ENCODE results near the gene NR1D2.
"Not testable (repeated sequence)": the region's sequence is repeated elsewhere in the genome, so short reads cannot be mapped to it uniquely, and the experiment has no call there.

The NR1D2 gene

GRCh38 chr3:23995219-23995618 lies 50.1 kb downstream of the NR1D2 start:
- FAIRE-seq (no peak), DNase-seq (ENCODE audit: extremely low spot score, insufficient read length, low read depth) (no peak)

- FAIRE-seq (no peak), DNase-seq (ENCODE audit: extremely low spot score, insufficient read length, low read depth) (no peak)
These were observed 51.0 kb downstream of the NR1D2 start for GRCh38 chr3:23996095-23996524.

GRCh38 chr3:23999012-23999641 lies 54.0 kb downstream of the NR1D2 start:
- no peak for DNase-seq (ENCODE audit: extremely low spot score, insufficient read length, low read depth)
- peak; percentile 78 for FAIRE-seq

- DNase-seq (ENCODE audit: extremely low spot score, insufficient read length, low read depth): no peak
- FAIRE-seq: no peak
These were observed 57.0 kb downstream of the NR1D2 start for GRCh38 chr3:24002129-24002528.

- FAIRE-seq (no peak), DNase-seq (ENCODE audit: extremely low spot score, insufficient read length, low read depth) (no peak)
These were observed 58.4 kb downstream of the NR1D2 start for GRCh38 chr3:24003466-24003865.

- no peak for DNase-seq (ENCODE audit: extremely low spot score, insufficient read length, low read depth)
- peak; percentile 60 for FAIRE-seq
These were observed 59.3 kb downstream of the NR1D2 start for GRCh38 chr3:24004171-24004938.

GRCh38 chr3:24005669-24006068 lies 60.6 kb downstream of the NR1D2 start:
- DNase-seq (ENCODE audit: extremely low spot score, insufficient read length, low read depth) (no peak), FAIRE-seq (no peak)

GRCh38 chr3:24010834-24011233 lies 65.7 kb downstream of the NR1D2 start:
- DNase-seq (ENCODE audit: extremely low spot score, insufficient read length, low read depth); FAIRE-seq: not testable (repeated sequence)

- FAIRE-seq: no peak
- no peak for DNase-seq (ENCODE audit: extremely low spot score, insufficient read length, low read depth)
These were observed 67.6 kb downstream of the NR1D2 start for GRCh38 chr3:24012589-24013269.

GRCh38 chr3:24017305-24017704 lies 72.2 kb downstream of the NR1D2 start:
- DNase-seq (ENCODE audit: extremely low spot score, insufficient read length, low read depth) (no peak), FAIRE-seq (no peak)

GRCh38 chr3:24018784-24019570 lies 73.9 kb downstream of the NR1D2 start:
- no peak for FAIRE-seq
- DNase-seq (ENCODE audit: extremely low spot score, insufficient read length, low read depth): no peak

GRCh38 chr3:24019585-24019984 lies 74.5 kb downstream of the NR1D2 start:
- no peak for FAIRE-seq

GRCh38 chr3:24020036-24020691 lies 75.1 kb downstream of the NR1D2 start:
- FAIRE-seq: no peak
- no peak for DNase-seq (ENCODE audit: extremely low spot score, insufficient read length, low read depth)

More at GRCh38 chr3:24019585-24019984, 74.5 kb downstream of the NR1D2 start:
- DNase-seq (ENCODE audit: extremely low spot score, insufficient read length, low read depth): no peak

- no peak for FAIRE-seq
- DNase-seq (ENCODE audit: extremely low spot score, insufficient read length, low read depth): no peak
These were observed 78.1 kb downstream of the NR1D2 start for GRCh38 chr3:24023197-24023596.

GRCh38 chr3:24025805-24026204 lies 80.7 kb downstream of the NR1D2 start:
- FAIRE-seq: no peak
- no peak for DNase-seq (ENCODE audit: extremely low spot score, insufficient read length, low read depth)

GRCh38 chr3:24026665-24027064 lies 81.6 kb downstream of the NR1D2 start:
- DNase-seq (ENCODE audit: extremely low spot score, insufficient read length, low read depth); FAIRE-seq: not testable (repeated sequence)

- FAIRE-seq (no peak), DNase-seq (ENCODE audit: extremely low spot score, insufficient read length, low read depth) (no peak)
These were observed 82.9 kb downstream of the NR1D2 start for GRCh38 chr3:24027946-24028345.

Measured in GM18507 (cell line).